ENCODE results near the gene BRIP1.
A peak's percentile ranks its signal among the peaks of the same experiment; 100 is the strongest.

Gene BRIP1

DNA sequence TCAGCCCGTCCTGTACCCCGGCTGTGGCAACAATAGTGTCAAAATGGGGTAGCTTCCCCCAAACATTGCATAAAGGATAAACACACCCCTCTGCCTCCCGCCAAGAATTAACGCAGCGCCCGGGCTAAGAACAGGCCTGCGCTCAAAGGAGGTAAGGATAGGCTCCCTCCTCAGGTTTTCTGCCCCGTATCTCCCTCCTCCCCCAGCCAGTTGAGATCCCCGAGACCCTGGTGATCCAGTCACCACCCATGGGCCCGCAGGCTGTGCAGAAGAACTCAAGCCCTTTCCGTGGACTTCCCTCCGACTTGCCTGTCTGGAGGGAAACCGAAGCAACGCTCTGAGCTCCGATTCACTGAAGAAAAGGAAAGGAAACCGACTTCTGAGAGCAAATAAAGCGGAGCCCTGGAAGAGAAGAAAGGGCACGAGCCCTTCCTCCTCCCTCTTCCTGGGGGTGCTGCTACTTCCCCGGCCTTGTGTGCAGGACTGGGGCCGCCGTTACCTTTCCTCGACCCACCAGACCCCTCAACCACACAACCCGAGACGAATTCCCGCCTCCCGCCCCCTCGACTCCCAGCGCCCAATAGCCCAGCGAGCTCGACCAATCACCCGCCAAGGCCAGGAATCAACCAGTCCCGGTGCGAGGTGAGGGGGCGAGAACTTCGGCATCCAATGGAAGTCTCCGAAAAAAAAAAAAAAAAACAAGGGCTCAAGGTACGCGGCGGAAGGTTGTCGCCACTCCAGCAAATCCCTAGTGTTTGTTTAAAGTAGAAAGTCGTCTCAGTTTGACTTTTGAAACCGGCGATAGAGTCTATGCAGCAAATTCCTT, at the start of gene BRIP1:
TSS of gene BRIP1 (minus strand) at position 554 of the 826 bp plus-strand sequence. CDS start 1,989 bp downstream, outside the sequence.
- no peak for TF ChIP-seq CTCF (IDR thresholded peaks at IDR 0.05)
- no peak for TF ChIP-seq ZFX (IDR thresholded peaks at IDR 0.05; ENCODE audit: borderline replicate concordance)
- peak within 1 kb of the TSS; percentile 83 for H3K27ac ChIP-seq

- TF ChIP-seq CTCF (IDR thresholded peaks at IDR 0.05) (no peak), ZFX (IDR thresholded peaks at IDR 0.05; ENCODE audit: borderline replicate concordance) (no peak)
- no peak overlapping the region for H3K27ac ChIP-seq
Observed at GRCh38 chr17:61908292-61909037, 45.1 kb upstream of the BRIP1 start.

- H3K27ac ChIP-seq = no peak overlapping the region
- TF ChIP-seq ZFX (IDR thresholded peaks at IDR 0.05; ENCODE audit: borderline replicate concordance) = no peak
- no peak for TF ChIP-seq CTCF (IDR thresholded peaks at IDR 0.05)
Observed at GRCh38 chr17:61907361-61907760, 44.0 kb upstream of the BRIP1 start.

DNA sequence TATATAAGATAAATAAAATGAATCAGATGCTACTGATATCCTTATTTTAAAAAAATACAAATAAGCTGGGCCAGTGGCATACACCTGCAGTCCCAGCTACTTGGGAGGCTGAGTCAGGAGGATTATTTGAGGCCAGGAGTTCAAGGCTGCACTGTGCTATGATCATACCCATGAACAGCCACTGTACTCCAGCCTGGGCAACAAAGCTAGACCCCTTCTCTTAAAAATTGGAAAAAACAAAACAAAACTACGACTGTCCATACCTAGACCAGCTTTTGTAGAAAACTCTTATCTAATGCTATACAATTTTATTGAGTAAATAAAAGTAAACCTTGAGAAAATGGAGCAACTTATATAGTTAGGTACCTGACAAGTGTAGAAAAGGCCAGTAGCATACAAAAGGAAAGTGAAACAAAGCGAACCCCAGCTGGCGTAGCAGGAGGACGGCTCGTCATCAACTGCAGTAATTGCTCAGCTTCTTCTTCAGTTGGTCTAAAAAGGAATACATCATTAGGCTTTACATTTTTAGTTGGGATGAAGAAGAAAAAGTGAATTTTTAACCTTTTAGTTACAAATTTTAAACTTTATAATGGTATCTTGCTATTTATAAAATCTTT, 40.9 kb upstream of the BRIP1 start:
- TF ChIP-seq CTCF (IDR thresholded peaks at IDR 0.05) (no peak), ZFX (IDR thresholded peaks at IDR 0.05; ENCODE audit: borderline replicate concordance) (no peak)
- no peak overlapping the region for H3K27ac ChIP-seq

DNA sequence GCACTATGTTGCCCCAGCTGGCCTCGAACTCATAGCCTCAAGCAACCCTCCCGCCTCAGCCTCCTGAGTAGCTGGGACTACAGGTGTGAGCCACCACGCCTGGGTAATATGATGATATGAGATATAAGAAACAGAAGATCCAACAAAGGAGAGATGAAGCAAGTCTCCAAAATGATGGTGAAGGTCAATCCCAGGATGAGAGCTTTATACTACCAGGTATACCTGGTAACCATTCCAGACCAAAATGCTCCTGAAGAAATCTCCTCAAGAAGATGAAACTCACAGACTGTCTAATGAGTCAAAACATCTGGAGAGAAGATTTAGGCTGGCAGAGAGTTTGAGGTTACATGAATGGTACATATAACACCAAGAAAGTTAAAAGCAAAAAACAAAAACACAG, 39.9 kb upstream of the BRIP1 start:
- TF ChIP-seq ZFX (IDR thresholded peaks at IDR 0.05; ENCODE audit: borderline replicate concordance) = no peak
- TF ChIP-seq CTCF (IDR thresholded peaks at IDR 0.05) = no peak
- no peak overlapping the region for H3K27ac ChIP-seq

DNA sequence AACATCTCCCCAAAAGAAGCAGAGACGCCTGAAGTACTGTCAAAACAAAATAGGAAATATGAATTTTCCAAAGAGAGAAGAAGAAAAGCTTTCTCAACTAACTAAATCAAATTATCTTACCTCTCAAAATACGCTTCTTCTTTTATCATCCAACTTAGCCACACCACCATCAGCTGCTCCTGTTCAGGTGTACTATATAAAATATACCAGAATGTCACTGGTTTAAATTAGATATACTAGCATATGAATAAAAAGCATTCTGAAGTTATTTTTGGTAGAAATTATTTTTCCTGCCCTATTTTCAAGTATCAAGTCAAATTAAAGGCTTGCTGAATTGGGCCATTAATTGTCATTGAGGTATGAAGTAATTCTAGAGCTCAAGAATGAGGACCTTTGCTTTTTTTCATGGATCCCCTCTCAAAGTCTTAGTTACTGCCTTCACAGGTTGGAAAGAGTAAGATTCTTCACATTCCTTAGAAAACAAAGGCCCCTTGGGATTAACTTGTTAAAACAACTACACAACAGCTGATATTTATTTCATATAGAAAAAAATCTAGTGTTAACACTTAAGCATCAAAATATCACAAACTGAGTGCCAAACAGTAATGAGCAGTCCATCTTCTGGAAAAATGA, 34.3 kb upstream of the BRIP1 start:
- TF ChIP-seq ZFX (IDR thresholded peaks at IDR 0.05; ENCODE audit: borderline replicate concordance) = no peak
- TF ChIP-seq CTCF (IDR thresholded peaks at IDR 0.05) = no peak
- no peak overlapping the region for H3K27ac ChIP-seq
